ENCODE data around the gene ORM2.
A peak's percentile ranks its signal among the peaks of the same experiment; 100 is the strongest.

The ORM2 gene

DNA sequence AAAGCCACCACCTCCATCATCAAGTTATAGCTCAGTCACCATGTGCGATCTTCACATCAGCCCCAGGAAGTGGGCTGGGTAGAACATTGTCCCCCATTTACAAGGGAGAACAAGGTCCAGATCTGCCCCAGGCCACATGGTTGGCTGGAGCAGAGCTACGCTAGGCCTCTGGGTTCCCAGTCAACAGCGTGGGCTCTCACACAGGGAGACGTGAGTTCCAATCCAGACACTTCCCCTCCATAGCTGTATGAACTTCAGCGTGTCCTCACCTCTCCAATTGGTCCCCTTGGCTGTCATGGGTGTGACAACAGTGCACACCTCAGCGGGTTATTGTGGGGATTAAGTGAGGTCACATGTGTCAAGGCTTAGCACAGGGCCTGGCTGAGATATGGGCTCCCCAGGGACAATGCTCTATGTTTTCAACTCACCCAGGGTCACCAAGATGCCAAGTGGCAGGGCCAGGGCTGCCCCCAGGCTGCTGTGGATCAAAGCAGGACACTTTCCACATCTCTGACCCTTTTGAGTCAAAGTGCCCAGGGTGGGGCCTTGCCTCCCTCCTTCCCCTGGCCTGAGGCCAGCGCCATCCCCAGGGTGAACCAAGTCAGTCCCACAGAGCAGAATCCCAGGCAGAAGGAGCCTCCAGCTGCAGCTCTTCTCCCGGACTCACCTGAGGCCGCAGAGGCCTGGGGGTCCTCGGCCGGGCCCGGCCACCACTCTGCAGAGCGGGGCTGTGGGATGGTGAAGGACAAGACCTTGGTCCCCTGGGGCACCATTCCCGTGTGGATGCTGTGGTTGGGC lies 38.3 kb downstream of the ORM2 start:
- POLR2A ChIA-PET (ENCODE audit: low non-redundant PET) = no interaction called here
- TF ChIP-seq, protein P1, sequence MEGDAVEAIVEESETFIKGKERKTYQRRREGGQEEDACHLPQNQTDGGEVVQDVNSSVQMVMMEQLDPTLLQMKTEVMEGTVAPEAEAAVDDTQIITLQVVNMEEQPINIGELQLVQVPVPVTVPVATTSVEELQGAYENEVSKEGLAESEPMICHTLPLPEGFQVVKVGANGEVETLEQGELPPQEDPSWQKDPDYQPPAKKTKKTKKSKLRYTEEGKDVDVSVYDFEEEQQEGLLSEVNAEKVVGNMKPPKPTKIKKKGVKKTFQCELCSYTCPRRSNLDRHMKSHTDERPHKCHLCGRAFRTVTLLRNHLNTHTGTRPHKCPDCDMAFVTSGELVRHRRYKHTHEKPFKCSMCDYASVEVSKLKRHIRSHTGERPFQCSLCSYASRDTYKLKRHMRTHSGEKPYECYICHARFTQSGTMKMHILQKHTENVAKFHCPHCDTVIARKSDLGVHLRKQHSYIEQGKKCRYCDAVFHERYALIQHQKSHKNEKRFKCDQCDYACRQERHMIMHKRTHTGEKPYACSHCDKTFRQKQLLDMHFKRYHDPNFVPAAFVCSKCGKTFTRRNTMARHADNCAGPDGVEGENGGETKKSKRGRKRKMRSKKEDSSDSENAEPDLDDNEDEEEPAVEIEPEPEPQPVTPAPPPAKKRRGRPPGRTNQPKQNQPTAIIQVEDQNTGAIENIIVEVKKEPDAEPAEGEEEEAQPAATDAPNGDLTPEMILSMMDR (conservative IDR thresholded peaks at IDR 0.05; ENCODE audit: low read depth) = no peak
- no peak for DNase-seq (ENCODE audit: low spot score)
- CTCF ChIA-PET = interaction anchor here (0.7 kb wide), 2 partner anchors 47 to 486 kb away, joined by 3 read pairs; no protein-coding TSS in a partner anchor
- H3K27ac ChIP-seq = peak overlapping the region; percentile 44

- TF ChIP-seq, protein P1 (conservative IDR thresholded peaks at IDR 0.05; ENCODE audit: low read depth) = no peak
- DNase-seq (ENCODE audit: low spot score) = no peak
- ChIA-PET CTCF (interaction anchor here (0.7 kb wide), 3 partner anchors 10 to 235 kb away, joined by 3 to 4 read pairs (median 4); no protein-coding TSS in a partner anchor), POLR2A (ENCODE audit: low non-redundant PET) (no interaction called here)
- 0 out of 2 replicates have a peak overlapping the region, but pooled peaks have one; percentile 11 for H3K27ac ChIP-seq
These were observed 39.8 kb downstream of the ORM2 start for GRCh38 chr9:114369216-114370130.

DNA sequence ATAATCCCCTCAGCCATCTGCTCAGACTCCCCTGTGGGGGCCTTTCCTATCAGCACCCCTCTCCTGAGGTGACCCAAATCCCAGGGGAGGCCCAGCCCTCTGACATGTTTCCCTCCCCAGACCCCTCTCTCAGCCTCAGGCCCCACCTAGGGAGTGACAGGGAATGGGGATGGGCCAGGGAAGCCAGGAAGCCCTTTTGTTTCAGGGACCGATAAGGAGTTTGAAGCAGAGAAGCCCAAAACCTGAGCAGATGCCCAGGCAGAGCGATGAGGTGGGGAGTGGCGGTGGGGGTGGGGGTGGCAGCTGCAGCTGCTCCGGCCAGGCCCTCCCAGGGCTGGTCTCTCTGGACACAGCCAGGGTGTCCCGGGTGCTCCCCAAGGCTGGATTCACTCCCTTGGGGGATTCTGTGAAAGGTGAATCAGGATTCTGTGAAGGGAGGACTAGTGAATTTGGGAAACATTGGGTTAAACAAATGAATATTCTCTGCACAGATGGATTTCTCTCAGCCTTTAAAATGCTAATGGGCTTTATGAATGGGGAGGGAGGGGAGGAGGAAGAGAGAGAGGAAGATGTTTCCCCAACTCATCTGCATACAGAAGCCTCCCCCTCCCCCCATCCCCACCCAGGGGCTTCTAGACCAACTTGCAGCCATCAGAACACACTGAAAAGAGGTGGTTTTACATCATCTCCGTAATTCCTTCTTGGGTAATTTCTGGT lies 40.7 kb downstream of the ORM2 start:
- DNase-seq (ENCODE audit: low spot score) = no peak
- CTCF ChIA-PET = interaction anchor here (0.7 kb wide), 2 partner anchors 9 to 234 kb away, joined by 3 to 4 read pairs; no protein-coding TSS in a partner anchor
- POLR2A ChIA-PET (ENCODE audit: low non-redundant PET) = no interaction called here
- H3K27ac ChIP-seq = peak overlapping the region; percentile 11
- TF ChIP-seq, protein P1 (conservative IDR thresholded peaks at IDR 0.05; ENCODE audit: low read depth) = no peak

GRCh38 chr9:114370968-114371320 lies 41.3 kb downstream of the ORM2 start:
- CTCF ChIA-PET = no interaction called here
- no peak for DNase-seq (ENCODE audit: low spot score)
- POLR2A ChIA-PET (ENCODE audit: low non-redundant PET) = no interaction called here
- peak overlapping the region; percentile 89 for H3K27ac ChIP-seq
- TF ChIP-seq, protein P1 (conservative IDR thresholded peaks at IDR 0.05; ENCODE audit: low read depth) = no peak

- ChIA-PET POLR2A (ENCODE audit: low non-redundant PET) (no interaction called here), CTCF (interaction anchor here (0.5 to 0.7 kb wide), 3 partner anchors 153 to 294 kb away, joined by 3 to 5 read pairs (median 4); no protein-coding TSS in a partner anchor)
- DNase-seq (ENCODE audit: low spot score) = no peak
- TF ChIP-seq, protein P1 (conservative IDR thresholded peaks at IDR 0.05; ENCODE audit: low read depth) = no peak
- H3K27ac ChIP-seq = peak overlapping the region; percentile 89
These were observed 41.8 kb downstream of the ORM2 start for GRCh38 chr9:114371343-114371944.
